Mesenchymal stem cell (in vitro differentiated cells and primary cell): ENCODE data around the gene PLGRKT. TPM values are rescaled to one million over a fixed set of nuclear protein-coding genes. Genes with fewer than 3 reads are reported as not detected.
"Not testable (repeated sequence)": the region's sequence is repeated elsewhere in the genome, so short reads cannot be mapped to it uniquely, and the experiment has no call there.

Experiments
- DNase-seq: peaks from one replicate; pipeline ENCODE4 v3.0.0-alpha.2; 2013
- H2AFZ ChIP-seq: one replicate; pipeline ENCODE4 v1.6.1; 2013; ENCODE audit warnings: low read depth, mild to moderate bottlenecking, control low read depth, inconsistent platforms, low read length, moderate library complexity
- H2AK5ac ChIP-seq: 2 replicates; pipeline ENCODE4 v1.6.1; 2013; ENCODE audit warnings: low read length, moderate library complexity, mild to moderate bottlenecking, inconsistent platforms; ENCODE audit not compliant: severe bottlenecking
- H2BK120ac ChIP-seq: one replicate; pipeline ENCODE4 v1.6.1; 2013; ENCODE audit warnings: low read depth, mild to moderate bottlenecking, inconsistent platforms, low read length, moderate library complexity
- H2BK12ac ChIP-seq, 2 experiments: one replicate each; pipeline ENCODE4 v1.6.1; 2013; ENCODE audit warnings: inconsistent platforms in 2 of 2, low read length in 2 of 2, mild to moderate bottlenecking in 2 of 2, moderate library complexity in 2 of 2, control low read depth in 1 of 2
- H2BK15ac ChIP-seq: one replicate; pipeline ENCODE4 v1.6.1; 2013; ENCODE audit warnings: mild to moderate bottlenecking, low read depth, inconsistent platforms; ENCODE audit not compliant: poor library complexity, severe bottlenecking
- H2BK5ac ChIP-seq: 2 replicates; pipeline ENCODE4 v1.6.1; 2013; ENCODE audit warnings: low read depth, mild to moderate bottlenecking, low read length, control low read depth, inconsistent platforms; ENCODE audit not compliant: poor library complexity, severe bottlenecking
- H3K14ac ChIP-seq, 2 experiments: one replicate each; pipeline ENCODE4 v1.6.1; 2013; ENCODE audit warnings: inconsistent platforms in 2 of 2, low read length in 2 of 2, control low read depth in 1 of 2, mild to moderate bottlenecking in 1 of 2, moderate library complexity in 1 of 2
- H3K18ac ChIP-seq, 2 experiments: one replicate each; pipeline ENCODE4 v1.6.1; 2013; ENCODE audit warnings: inconsistent platforms in 2 of 2, low read length in 2 of 2, control low read depth in 1 of 2, low read depth in 1 of 2, mild to moderate bottlenecking in 1 of 2
- H3K23ac ChIP-seq, 2 experiments: one replicate each; pipeline ENCODE4 v1.6.1; 2013; ENCODE audit warnings: inconsistent platforms in 2 of 2, low read length in 2 of 2, mild to moderate bottlenecking in 2 of 2, moderate library complexity in 2 of 2, control low read depth in 1 of 2
- H3K27ac ChIP-seq: 2 replicates; pipeline ENCODE4 v1.5.1; 2013; ENCODE audit warnings: mild to moderate bottlenecking, moderate library complexity, low read length, control low read depth, inconsistent platforms; ENCODE audit not compliant: poor library complexity, severe bottlenecking
- H3K27me3 ChIP-seq, 2 experiments: 2 replicates each; pipeline versions ENCODE4 v1.6.1 to v1.7.0; 2013; ENCODE audit warnings: low read length in 2 of 2, mild to moderate bottlenecking in 2 of 2, moderate library complexity in 2 of 2, control low read depth in 1 of 2, inconsistent platforms in 1 of 2; ENCODE audit not compliant: control insufficient read depth in 1 of 2, insufficient read depth in 1 of 2
- H3K36me3 ChIP-seq, 2 experiments: 2 replicates each; pipeline versions ENCODE4 v1.6.1 to v1.7.0; 2013; ENCODE audit warnings: low read length in 2 of 2, control low read depth in 1 of 2, inconsistent platforms in 1 of 2, low read depth in 1 of 2, mild to moderate bottlenecking in 1 of 2; ENCODE audit not compliant: insufficient read depth in 2 of 2, control insufficient read depth in 1 of 2
- H3K4ac ChIP-seq, 2 experiments: one replicate each; pipeline ENCODE4 v1.6.1; 2013; ENCODE audit warnings: inconsistent platforms in 2 of 2, low read length in 2 of 2, mild to moderate bottlenecking in 2 of 2, moderate library complexity in 2 of 2, control low read depth in 1 of 2, low read depth in 1 of 2
- H3K4me1 ChIP-seq: 2 replicates; pipeline ENCODE4 v1.6.1; 2013; ENCODE audit warnings: low read depth, low read length, control low read depth; ENCODE audit not compliant: control insufficient read depth, insufficient read depth
- H3K4me2 ChIP-seq: 2 replicates; pipeline ENCODE4 v1.6.1; 2013; ENCODE audit warnings: low read length, mild to moderate bottlenecking, inconsistent platforms; ENCODE audit not compliant: poor library complexity, severe bottlenecking
- H3K4me3 ChIP-seq, 2 experiments: 2 replicates each; pipeline versions ENCODE4 v1.5.1 to v1.7.0; 2013; ENCODE audit warnings: low read length in 2 of 2, mild to moderate bottlenecking in 2 of 2, control low read depth in 1 of 2, low read depth in 1 of 2; ENCODE audit not compliant: insufficient read depth in 1 of 2
- H3K79me1 ChIP-seq: replicated peaks from 2 replicates; pipeline ENCODE4 v1.6.1; 2013; ENCODE audit warnings: mild to moderate bottlenecking, control low read depth, low read length, inconsistent platforms; ENCODE audit not compliant: poor library complexity, severe bottlenecking
- H3K9ac ChIP-seq: 2 replicates; pipeline ENCODE4 v1.7.0; 2013; ENCODE audit warnings: mild to moderate bottlenecking, low read length, moderate library complexity
- H3K9me3 ChIP-seq: 2 replicates; pipeline ENCODE4 v1.7.0; 2013; ENCODE audit warnings: mild to moderate bottlenecking, low read length; ENCODE audit not compliant: control insufficient read depth
- H4K8ac ChIP-seq: one replicate; pipeline ENCODE4 v1.6.1; 2013; ENCODE audit warnings: inconsistent platforms, mild to moderate bottlenecking, low read length, moderate library complexity
- H4K91ac ChIP-seq: one replicate; pipeline ENCODE4 v1.6.1; 2013; ENCODE audit warnings: mild to moderate bottlenecking, low read length, inconsistent platforms
- WGBS: methylation state at CpG from one replicate; pipeline ENCODE4 v1.1.7; 2013; ENCODE audit warnings: mixed read lengths; 5-methylcytosine and 5-hydroxymethylcytosine counted together
- small RNA-seq: library from polyadenylated mRNA; stranded (forward); fragments of <200 nt; extraction: miRNeasy Mini kit (QIAGEN cat#:217004); gene quantifications from one replicate; pipeline ENCODE3, GENCODE V24; 2013; ENCODE audit warnings: low read depth

Gene PLGRKT

DNA sequence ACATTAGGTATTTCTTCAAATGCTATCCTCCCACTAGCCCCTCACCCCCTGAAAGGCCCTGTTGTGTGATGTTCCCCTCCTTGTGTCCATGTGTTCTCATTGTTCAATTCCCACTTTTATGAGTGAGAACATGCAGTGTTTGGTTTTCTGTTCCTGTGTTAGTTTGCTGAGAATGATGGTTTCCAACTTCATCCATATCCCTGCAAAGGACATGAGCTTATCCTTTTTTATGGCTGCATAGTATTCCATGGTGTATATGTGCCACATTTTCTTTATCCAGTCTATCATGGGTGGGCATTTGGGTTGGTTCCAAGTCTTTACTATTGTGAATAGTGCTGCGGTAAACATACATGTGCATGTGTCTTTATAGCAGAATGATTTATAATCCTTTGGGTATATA lies 121.3 kb downstream of the PLGRKT start:
- not testable (repeated sequence) for H3K14ac ChIP-seq, H2BK120ac ChIP-seq, DNase-seq, H3K79me1 ChIP-seq, H3K23ac ChIP-seq, H2BK5ac ChIP-seq, H2BK15ac ChIP-seq, H2AK5ac ChIP-seq, H3K18ac ChIP-seq, H3K36me3 ChIP-seq, H2AFZ ChIP-seq, H3K4ac ChIP-seq, H3K27me3 ChIP-seq, H4K8ac ChIP-seq, H3K9ac ChIP-seq, H3K4me3 ChIP-seq, H3K4me1 ChIP-seq, H2BK12ac ChIP-seq, H3K27ac ChIP-seq, H3K4me2 ChIP-seq, H4K91ac ChIP-seq
- WGBS, result 100% methylated on average over 1 of the region's 1 CpG
- H3K9me3 ChIP-seq, result peaks cover 25% of the 10 kb centered on the region

DNA sequence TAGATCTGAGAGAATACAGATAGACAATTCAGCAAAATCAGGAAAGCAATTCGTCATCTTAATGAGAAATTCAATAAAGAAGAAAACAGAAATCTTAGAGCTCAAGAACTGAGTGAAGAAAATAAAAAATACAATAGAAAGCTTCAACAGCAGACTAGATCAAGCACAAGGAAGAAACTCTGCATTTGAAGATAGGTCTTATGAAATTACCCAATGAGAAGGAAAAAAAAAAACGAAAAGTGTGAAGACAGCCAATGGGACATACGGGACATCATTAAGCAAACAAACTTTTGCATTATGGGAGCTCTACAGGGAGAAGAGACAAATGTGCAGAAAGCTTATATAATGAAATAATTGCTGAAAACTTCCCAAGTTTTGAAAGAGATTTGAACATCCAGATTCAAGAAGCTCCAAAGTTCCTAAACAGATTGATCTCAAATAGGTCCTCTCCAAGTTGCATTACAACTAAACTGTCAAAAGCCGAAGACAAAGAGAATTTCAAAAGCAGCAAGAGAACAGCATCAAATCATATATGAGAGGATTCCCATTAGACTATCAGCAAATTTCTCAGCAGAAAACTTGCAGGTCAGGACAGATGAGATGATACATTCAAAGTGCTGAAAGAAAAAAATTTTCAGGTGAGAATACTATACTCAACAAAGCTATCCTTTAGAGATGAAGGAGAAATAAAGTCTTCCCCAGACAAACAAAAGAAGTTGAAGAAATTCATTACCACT lies 122.4 kb downstream of the PLGRKT start:
- H3K23ac ChIP-seq, result no peak overlapping the region
- no peaks in the 10 kb centered on the region for H3K36me3 ChIP-seq
- no peak overlapping the region for H4K91ac ChIP-seq
- no peak overlapping the region for H3K18ac ChIP-seq
- peaks cover 0 to 9% of the 10 kb centered on the region in 2 experiments for H3K27me3 ChIP-seq
- peaks cover 4% of the 10 kb centered on the region for H3K4me1 ChIP-seq
- H3K79me1 ChIP-seq, result no peaks in the 10 kb centered on the region
- H2BK120ac ChIP-seq, result no peak overlapping the region
- peaks cover 25% of the 10 kb centered on the region for H3K9me3 ChIP-seq
- no peak overlapping the region for H3K27ac ChIP-seq
- H3K9ac ChIP-seq, result no peak overlapping the region
- H2BK12ac ChIP-seq, result no peak overlapping the region
- H3K4me2 ChIP-seq, result no peak overlapping the region
- no peak for DNase-seq
- H2BK15ac ChIP-seq, result no peak overlapping the region
- H3K4ac ChIP-seq, result no peak overlapping the region
- H2AK5ac ChIP-seq, result no peak overlapping the region
- H3K14ac ChIP-seq, result no peak overlapping the region
- no peak overlapping the region for H2BK5ac ChIP-seq
- no peak overlapping the region for H2AFZ ChIP-seq
- no peak overlapping the region for H4K8ac ChIP-seq
- 56% methylated on average over 3 of the region's 4 CpGs for WGBS
- H3K4me3 ChIP-seq, result no peak overlapping the region

DNA sequence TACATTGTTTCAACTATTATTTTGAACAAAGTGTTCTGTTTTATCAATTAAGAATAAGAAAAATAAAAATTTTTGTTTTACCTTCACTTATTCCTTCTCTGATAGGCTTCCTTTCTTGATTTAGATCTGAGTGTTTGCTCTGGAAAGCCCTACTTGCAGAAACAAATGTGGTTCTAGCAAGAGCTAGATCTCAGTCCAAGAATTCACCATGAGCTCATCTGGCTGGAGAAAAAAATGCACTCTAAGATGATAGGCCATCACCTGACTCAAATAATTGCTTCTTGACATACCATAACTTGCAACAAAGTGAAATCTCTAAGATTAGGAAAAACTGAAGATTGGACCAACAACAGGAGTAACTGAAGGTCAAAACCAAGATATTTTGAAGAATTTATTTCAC lies 126.9 kb downstream of the PLGRKT start:
- Histone ChIP-seq H3K79me1 (no peaks in the 10 kb centered on the region), H3K4ac (no peak overlapping the region), H4K8ac (no peak overlapping the region), H3K23ac (no peak overlapping the region), H3K4me1 (no peaks in the 10 kb centered on the region), H3K9ac (no peak overlapping the region), H3K4me2 (no peak overlapping the region), H3K27ac (no peak overlapping the region), H3K18ac (no peak overlapping the region), H3K36me3 (no peaks in the 10 kb centered on the region), H3K14ac (no peak overlapping the region), H2BK12ac (no peak overlapping the region), H2AFZ (no peak overlapping the region), H3K9me3 (peaks cover 20% of the 10 kb centered on the region), H4K91ac (no peak overlapping the region), H2BK15ac (no peak overlapping the region), H2BK5ac (no peak overlapping the region), H3K4me3 (no peak overlapping the region), H2AK5ac (no peak overlapping the region), H2BK120ac (no peak overlapping the region), H3K27me3 (peaks cover 0 to 30% of the 10 kb centered on the region in 2 experiments)
- DNase-seq, result no peak

Small RNAs within 50 kb of the gene (small RNA-seq; reads per million reads assigned to genes)
- gene AL135786.1, result not detected
- gene HMGN2P31, result not detected
